DOHH2 (cell line): ENCODE measurements around the gene CYP11A1.

Experiments
- CTCF ChIP-seq: fragments of 200-600 bp; sonication (generic); IDR thresholded peaks from one replicate; pipeline ENCODE4 v1.5.1; 2014; ENCODE audit warnings: antibody characterized with exemption, mild to moderate bottlenecking, low read depth, low read length; ENCODE audit not compliant: poor library complexity, severe bottlenecking
- EZH2phosphoT487 ChIP-seq: fragments of 200-600 bp; sonication (generic); IDR thresholded peaks from 2 replicates; pipeline ENCODE4 v1.6.1; 2017; ENCODE audit warnings: borderline replicate concordance, mild to moderate bottlenecking, antibody characterized with exemption, low read length, moderate library complexity, mixed read lengths

- TF ChIP-seq CTCF (no peak), EZH2phosphoT487 (no peak)
Measured at GRCh38 chr15:74383695-74384565, 16.5 kb upstream of the CYP11A1 start.
